GM19372 (cell line): ENCODE data around the gene CNFN.
"Not testable (repeated sequence)": the region's sequence is repeated elsewhere in the genome, so short reads cannot be mapped to it uniquely, and the experiment has no call there.

Experiments
- ATAC-seq: cut with Tn5 transposase; IDR thresholded peaks from one replicate; pipeline ENCODE4 v1.9.1; 2021; ENCODE audit warnings: mild to moderate bottlenecking, low read depth, moderate library complexity; ENCODE audit not compliant: unreplicated experiment

The CNFN gene

GRCh38 chr19:42352301-42353259 is 37.5 kb downstream of the CNFN start:
- no peak for ATAC-seq

GRCh38 chr19:42351079-42351735 is 38.9 kb downstream of the CNFN start:
- ATAC-seq = no peak

DNA sequence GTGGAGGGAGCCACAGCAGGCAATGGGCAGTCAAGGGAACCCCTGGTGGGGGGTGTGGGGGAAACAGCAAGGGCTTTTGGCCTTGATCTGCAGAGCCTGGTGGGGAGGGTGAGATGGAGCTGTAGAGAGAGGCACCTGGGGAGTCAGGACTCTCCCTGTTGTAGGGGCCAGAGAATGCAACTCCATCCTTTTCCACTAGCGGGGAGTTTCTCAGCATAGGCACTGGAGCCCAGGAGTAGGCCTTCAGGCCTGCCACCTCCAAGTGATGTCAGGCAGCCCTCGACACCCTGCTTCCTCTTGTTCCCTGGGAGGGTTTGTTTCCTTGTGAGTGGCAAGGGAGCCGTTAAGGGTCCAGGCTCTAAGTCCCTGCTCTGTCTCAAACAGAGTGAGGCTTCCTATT is 39.7 kb downstream of the CNFN start:
- no peak for ATAC-seq

DNA sequence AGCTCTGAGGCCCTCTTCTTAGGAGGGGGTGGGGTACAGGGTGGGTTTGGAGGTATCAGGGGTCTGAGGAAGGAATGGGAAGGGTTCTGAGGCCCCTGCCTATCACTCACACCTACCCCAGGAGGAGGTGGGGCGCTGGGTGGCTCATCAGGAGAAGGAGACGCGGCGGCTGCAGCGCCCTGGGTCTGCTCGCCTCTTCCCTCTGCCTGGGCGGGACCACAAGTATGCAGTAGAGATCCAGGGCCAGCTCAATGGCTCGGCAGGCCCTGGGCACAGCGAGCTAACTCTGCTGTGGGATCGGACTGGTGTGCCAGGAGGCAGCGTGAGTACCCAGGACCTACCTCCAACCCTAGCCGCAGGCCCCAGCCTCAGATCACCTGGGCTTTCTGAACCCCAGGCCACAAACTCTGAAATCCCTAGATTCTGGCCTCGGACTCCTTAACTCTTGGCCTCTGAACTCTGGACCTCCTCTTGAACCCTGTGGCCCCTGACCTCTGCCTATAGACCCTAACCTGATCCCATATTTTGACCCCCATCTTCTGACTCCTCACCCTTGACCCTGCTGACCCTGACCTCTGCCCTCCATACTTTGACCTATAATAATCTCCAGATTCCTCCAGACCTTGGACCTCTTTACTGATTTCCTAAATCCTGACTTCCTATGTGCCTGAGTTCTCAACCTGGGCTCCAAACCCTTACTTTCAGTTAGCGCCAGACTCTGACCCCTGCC is 40.6 kb downstream of the CNFN start:
- ATAC-seq = no peak

- ATAC-seq = no peak
Observed at GRCh38 chr19:42348211-42348610, 41.9 kb downstream of the CNFN start.

- no peak for ATAC-seq
Observed at GRCh38 chr19:42345191-42345812, 44.8 kb downstream of the CNFN start.

DNA sequence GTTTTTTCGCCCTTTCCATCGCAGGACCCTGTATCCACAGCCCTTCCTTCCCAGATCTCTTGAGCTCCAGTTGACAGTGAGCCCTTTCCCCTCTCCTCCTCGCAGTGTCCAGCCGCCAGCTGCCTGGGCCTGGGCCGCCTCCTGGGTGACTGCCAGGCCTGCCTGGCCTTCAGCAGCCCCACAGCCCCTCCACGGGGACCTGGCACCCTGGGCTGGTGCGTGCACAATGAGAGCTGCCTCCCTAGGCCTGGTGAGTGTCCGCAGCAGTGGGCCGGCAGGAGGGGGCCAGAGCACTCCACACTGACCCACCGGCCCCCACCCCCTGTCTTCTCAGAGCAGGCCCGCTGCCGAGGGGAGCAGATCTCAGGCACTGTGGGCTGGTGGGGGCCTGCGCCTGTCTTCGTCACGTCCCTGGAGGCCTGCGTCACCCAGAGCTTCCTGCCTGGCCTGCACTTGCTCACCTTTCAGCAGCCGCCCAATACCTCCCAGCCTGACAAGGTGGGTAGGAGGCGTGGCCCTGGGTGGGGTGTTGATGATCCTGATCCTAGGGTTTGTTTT is 45.7 kb downstream of the CNFN start:
- ATAC-seq = no peak

DNA sequence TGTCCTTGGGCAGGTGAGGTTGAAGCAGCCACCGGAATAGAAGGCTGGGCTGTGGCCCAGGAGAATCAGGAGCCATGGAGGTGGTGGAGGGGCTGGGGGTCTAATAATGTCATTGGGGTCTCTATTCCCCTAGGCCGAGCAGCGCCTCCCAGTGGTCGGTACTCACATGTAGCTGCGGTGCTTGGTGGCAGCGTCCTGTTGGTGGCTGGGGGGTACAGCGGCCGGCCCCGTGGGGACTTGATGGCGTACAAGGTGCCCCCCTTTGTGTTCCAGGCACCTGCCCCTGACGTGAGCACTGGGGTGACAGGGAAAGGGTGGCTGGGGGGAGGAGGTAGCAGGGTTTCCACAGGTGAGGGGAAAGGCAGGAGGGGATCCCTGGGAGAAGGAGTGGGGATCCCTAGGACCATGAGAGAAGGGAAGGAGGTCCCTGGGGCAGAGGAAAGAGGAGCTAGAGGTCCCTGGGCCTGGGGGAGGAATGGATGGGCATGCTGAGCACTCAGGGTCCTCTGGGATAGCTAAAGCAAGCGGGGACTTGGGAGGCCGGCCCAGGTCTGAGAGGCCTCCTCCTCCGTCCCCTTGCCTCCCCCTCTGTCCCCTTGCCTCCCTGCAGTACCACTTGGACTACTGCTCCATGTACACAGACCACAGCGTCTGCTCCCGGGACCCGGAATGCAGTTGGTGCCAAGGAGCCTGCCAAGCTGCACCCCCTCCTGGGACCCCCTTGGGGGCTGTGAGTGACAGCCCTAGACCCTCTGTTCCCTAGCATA is 46.6 kb downstream of the CNFN start:
- no peak for ATAC-seq

GRCh38 chr19:42339922-42340321 is 50.2 kb downstream of the CNFN start:
- not testable (repeated sequence) for ATAC-seq

- not testable (repeated sequence) for ATAC-seq
Observed at GRCh38 chr19:42339126-42339860, 50.8 kb downstream of the CNFN start.
